Measurements from ENCODE around the gene GRID1. TPM values are rescaled to one million over a fixed set of nuclear protein-coding genes. Genes with fewer than 3 reads are reported as not detected.

Gene GRID1
- total RNA-seq, 1 donor: not detected

DNA sequence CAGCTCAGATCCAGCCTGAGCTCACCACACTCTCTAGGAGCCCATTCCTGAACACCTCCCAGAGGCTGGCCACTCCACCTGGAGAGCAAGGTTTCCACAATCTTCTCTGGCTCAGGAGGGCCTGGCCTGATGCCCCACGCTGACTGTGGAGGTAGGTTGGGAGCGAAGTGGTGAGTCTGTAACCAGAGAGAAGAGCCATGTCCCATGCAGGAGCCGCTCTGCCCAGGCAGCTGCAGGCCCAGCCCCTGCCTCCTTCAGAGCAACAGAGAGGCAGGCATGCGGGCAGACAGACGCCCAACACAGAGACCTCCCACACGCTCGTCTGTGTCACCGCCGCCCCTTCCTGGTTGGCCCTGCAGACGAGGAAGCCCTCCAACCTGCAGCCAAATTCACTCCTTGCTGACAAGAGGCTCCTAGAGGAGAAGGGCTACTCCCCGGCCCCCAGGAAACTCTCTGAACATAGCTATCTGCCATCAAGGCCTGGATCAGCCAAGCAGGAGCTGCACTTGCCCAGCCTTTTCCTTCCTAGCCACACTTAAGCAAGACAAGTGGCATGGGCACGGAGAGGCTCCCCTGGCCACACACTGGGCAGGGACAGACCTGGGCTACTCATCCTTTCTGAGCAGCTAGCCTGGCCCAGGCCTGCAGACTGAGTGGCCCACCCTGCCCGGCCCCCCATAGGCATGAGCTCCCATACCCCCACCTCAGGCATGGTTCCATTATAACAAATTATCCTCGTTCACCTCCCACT lies 101.9 kb downstream of the GRID1 start:
- H3K4me3 ChIP-seq (ENCODE audit: low read length): no peak overlapping the region

DNA sequence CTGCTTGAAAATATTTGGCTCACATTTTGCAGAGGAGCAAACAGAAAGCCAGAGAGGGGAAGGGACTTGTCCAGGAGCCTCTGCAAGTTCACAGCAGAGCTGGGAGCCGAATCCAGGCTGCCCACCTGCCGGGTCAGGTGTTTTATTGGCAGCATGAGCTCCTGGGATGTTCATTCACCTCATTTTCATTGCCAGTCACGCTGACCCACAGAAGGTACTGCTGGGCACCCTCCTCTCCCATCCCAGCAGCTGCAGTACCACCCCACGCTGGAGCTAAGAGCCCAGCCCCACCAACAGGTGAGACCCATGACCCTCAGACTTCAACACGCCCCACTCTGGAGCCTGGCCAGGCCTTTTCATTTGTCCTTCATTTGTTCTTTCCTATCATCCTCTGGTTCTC lies 102.7 kb downstream of the GRID1 start:
- Histone ChIP-seq H3K4me3 (ENCODE audit: low read length) (no peak overlapping the region), H3K27me3 (ENCODE audit: insufficient read depth, low read length) (no peaks in the 10 kb centered on the region), H3K4me1 (ENCODE audit: insufficient read depth, low read length) (no peaks in the 10 kb centered on the region), H3K9me3 (ENCODE audit: low read depth, low read length) (no peaks in the 10 kb centered on the region)

More for the DNA sequence above, 101.9 kb downstream of the GRID1 start:
- H3K4me1 ChIP-seq (ENCODE audit: insufficient read depth, low read length): no peaks in the 10 kb centered on the region
- H3K27me3 ChIP-seq (ENCODE audit: insufficient read depth, low read length): no peaks in the 10 kb centered on the region
- H3K9me3 ChIP-seq (ENCODE audit: low read depth, low read length): no peaks in the 10 kb centered on the region

DNA sequence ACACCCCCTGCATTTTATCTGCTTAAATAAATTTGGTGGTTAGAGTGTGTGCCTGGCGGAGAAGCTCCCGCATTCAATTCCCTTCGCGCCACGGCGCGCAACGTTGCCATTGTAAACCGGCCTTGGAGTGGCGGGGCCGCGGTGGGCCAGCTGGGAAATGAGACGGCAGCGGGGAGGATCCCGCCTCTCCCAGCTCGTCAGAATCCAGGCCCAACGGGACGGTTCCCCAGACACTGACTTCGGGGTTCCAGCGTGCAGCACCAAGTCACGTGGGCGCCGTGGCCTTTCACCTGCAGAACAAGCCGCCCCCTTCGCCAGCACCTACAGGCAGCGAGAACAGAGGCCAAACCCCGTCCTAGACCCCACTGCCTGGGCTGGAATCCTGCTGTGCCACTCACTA lies 103.4 kb downstream of the GRID1 start:
- Histone ChIP-seq H3K27me3 (ENCODE audit: insufficient read depth, low read length) (no peaks in the 10 kb centered on the region), H3K4me3 (ENCODE audit: low read length) (no peak overlapping the region), H3K9me3 (ENCODE audit: low read depth, low read length) (no peaks in the 10 kb centered on the region), H3K4me1 (ENCODE audit: insufficient read depth, low read length) (no peaks in the 10 kb centered on the region)

DNA sequence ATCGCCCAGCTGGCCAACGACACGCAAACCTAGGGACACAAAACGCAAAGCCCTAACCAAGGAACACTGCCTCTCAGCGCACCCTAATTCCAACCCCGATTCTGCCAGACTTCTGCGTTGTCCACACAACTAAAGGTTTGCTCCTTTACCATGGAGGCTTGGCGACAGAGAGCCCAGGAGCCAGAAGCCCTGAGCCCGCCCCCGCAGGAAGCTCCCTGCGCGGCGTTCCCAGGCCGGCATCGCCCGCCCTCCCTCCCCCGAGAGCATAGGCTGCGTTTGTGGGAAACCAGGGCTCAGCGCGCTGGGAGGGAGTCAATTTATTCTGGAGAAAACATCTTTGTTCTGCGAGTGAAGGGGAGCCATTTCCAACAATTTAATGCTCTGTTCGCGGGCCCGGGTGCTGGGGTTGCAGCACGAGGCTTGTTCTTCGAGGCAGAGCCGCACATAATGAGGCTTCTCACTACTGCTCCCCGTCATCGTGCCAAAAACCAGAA lies 103.9 kb downstream of the GRID1 start:
- Histone ChIP-seq H3K4me3 (ENCODE audit: low read length) (no peak overlapping the region), H3K4me1 (ENCODE audit: insufficient read depth, low read length) (no peaks in the 10 kb centered on the region), H3K9me3 (ENCODE audit: low read depth, low read length) (no peaks in the 10 kb centered on the region), H3K27me3 (ENCODE audit: insufficient read depth, low read length) (no peaks in the 10 kb centered on the region)

DNA sequence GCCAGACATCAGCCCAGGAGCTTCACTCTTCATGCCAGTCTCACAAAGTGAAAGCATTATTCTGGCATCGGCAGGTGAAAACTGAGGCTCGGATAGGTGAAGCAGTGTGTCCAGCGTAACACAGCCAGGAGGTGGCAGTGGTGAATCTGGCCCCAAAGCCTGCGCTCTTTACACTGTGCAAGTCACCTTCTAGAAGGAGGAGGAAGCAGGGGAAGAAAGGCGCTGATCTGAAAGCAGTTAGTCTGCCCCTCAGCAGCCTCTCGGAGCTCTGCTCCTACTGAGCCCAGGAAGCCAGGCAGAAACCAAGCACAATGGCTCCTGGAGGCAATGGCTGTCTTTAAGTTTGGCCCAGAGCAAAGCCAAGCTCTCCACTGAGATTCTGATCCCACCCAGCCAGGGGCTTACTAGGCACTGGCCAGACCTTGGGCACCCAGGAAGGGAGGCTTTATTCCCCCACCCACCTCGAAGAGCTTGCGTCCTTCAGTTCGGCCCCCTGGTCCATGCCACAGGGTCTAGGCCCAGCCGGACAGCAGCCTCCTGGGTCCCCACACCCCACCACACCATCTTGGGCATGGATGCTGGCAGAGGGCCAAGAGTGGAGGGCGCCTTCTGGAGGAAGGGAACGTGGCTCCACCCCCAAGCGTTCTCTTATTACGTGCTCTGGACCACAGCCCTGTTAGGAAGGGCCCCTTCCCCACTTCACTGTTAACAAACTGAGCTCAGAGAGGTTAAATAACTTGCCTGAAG lies 104.5 kb downstream of the GRID1 start:
- Histone ChIP-seq H3K4me1 (ENCODE audit: insufficient read depth, low read length) (no peaks in the 10 kb centered on the region), H3K27me3 (ENCODE audit: insufficient read depth, low read length) (no peaks in the 10 kb centered on the region), H3K4me3 (ENCODE audit: low read length) (no peak overlapping the region), H3K9me3 (ENCODE audit: low read depth, low read length) (no peaks in the 10 kb centered on the region)

DNA sequence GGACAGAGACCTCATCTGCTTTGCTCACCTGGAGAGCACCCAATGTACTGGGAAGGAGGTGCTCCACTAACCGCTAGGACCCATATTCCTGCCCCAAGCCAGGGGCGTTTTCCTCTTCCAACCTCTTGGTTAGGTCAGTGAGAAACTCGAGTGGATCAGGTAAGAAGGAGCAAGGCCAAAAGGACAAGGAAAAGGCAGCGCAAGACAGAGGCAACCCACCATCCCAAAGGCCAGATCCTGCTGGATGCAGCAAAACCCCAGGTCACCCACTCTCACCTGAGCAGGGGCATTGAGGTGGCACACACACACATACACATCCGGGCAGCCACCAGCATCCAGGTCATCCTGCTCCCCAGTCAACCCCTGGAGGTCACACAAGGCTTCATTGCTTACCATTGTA lies 105.1 kb downstream of the GRID1 start:
- Histone ChIP-seq H3K27me3 (ENCODE audit: insufficient read depth, low read length) (no peaks in the 10 kb centered on the region), H3K4me1 (ENCODE audit: insufficient read depth, low read length) (no peaks in the 10 kb centered on the region), H3K4me3 (ENCODE audit: low read length) (no peak overlapping the region), H3K9me3 (ENCODE audit: low read depth, low read length) (no peaks in the 10 kb centered on the region)

DNA sequence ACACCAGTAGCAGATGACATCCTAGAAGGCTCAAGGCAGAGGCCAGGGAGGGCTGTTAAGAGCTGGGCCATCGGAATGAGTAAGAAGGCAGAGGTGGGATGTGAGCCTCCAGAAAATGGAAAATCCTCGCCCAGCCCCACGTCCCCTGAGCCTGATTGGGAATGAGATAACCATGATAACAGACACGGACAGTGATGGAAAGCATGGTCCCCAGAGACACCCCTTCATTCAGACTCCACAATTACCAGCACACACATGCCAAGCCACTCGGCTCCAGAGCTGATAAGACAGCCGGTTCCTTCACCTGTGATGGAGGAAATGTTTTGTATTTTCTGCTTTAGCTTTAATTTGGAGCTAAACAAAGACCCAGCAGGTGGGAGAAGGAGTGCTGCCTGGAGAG lies 106.0 kb downstream of the GRID1 start:
- Histone ChIP-seq H3K9me3 (ENCODE audit: low read depth, low read length) (no peaks in the 10 kb centered on the region), H3K4me3 (ENCODE audit: low read length) (no peak overlapping the region), H3K4me1 (ENCODE audit: insufficient read depth, low read length) (no peaks in the 10 kb centered on the region), H3K27me3 (ENCODE audit: insufficient read depth, low read length) (no peaks in the 10 kb centered on the region)

DNA sequence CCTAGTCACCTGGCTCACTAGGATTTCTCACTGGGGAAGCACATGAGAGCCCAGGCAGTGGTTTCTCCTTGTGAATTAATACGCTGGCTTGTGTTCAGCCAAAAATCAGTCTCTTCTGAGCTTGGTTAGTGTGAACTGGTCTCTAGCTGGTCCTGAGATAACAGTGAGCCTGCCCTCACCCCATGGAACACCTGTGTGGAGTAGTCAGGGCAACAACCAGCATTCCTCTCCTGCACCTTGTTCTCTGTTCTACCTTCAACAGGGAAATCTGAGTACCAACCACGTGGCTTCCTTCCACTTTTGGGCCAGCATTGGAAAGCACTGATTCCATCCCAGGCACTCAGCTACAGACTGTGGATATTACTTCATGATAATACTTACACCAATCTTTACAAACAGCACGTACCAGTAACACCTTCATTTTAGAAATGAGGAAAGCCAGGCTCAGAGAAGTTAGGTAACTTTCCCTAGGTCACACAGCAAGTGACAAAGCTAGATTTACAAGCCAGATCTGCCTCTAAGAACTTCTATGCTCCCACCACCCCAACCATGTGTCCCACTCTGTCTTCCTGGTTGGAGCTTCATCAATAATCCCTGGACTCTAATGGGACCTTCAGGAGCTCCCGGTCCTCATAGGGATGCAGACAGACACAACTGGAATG lies 106.6 kb downstream of the GRID1 start:
- H3K4me1 ChIP-seq (ENCODE audit: insufficient read depth, low read length): no peaks in the 10 kb centered on the region
- no peak overlapping the region for H3K4me3 ChIP-seq (ENCODE audit: low read length)
- H3K9me3 ChIP-seq (ENCODE audit: low read depth, low read length): no peaks in the 10 kb centered on the region
- no peaks in the 10 kb centered on the region for H3K27me3 ChIP-seq (ENCODE audit: insufficient read depth, low read length)

DNA sequence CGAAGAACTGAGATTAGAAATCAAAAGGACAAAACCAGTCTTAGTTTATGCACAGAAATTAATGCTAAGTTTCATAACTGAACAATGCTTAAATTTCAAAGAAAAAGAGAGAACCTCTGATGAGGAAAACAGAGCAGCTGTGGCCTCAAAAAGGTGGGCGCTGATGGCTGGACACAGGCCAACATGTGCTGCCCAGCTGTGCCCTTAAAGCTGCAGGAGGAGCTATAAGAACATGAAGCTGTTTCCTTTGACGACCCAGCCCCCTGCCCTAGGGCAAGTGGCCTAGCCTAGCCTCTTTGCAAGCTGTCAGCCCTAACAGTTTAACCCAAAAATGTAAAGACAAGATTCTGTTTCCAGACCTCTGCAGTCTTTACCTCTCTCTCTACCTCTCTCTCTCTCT lies 107.7 kb downstream of the GRID1 start:
- Histone ChIP-seq H3K27me3 (ENCODE audit: insufficient read depth, low read length) (no peaks in the 10 kb centered on the region), H3K4me1 (ENCODE audit: insufficient read depth, low read length) (no peaks in the 10 kb centered on the region), H3K4me3 (ENCODE audit: low read length) (no peak overlapping the region), H3K9me3 (ENCODE audit: low read depth, low read length) (no peaks in the 10 kb centered on the region)

DNA sequence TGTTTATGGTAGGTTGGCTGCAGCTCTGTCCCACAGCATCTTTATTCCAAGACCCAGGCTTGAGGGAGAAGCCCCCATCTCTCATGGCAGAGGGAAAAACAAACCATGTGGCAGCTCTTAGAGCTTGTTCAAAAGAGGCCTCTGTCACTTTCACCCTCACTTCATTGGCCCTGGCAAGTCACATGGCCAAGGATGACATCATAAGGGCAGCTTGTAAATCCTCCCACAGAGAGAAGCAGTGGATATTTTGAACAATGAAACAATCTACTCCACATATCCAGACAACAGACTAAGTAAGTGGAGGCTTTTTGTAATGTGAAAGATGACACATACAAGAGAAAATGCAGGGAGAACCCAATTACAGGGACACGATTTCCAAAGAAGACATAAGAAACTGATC lies 108.1 kb downstream of the GRID1 start:
- Histone ChIP-seq H3K27me3 (ENCODE audit: insufficient read depth, low read length) (no peaks in the 10 kb centered on the region), H3K9me3 (ENCODE audit: low read depth, low read length) (no peaks in the 10 kb centered on the region), H3K4me3 (ENCODE audit: low read length) (no peak overlapping the region), H3K4me1 (ENCODE audit: insufficient read depth, low read length) (no peaks in the 10 kb centered on the region)

DNA sequence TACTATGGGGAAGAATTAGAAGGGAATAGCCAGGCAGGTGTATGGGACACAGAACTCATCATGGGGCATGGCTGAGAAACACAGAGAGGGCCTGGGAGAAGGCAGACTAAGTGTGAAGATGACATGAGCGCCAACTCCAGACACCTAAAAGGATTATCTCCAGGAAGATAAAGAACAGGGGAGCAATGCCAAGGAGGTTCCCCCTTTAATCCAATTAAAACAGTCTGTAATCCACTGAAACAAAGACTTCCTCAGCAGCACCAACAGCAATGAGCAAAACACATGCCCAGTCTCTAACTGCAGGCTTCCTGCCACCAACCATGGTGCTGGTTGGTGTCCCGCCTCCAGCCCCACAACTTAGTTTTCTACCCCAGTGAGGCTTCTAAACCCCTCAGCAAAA lies 108.9 kb downstream of the GRID1 start:
- Histone ChIP-seq H3K9me3 (ENCODE audit: low read depth, low read length) (no peaks in the 10 kb centered on the region), H3K4me1 (ENCODE audit: insufficient read depth, low read length) (no peaks in the 10 kb centered on the region), H3K4me3 (ENCODE audit: low read length) (no peak overlapping the region), H3K27me3 (ENCODE audit: insufficient read depth, low read length) (no peaks in the 10 kb centered on the region)

DNA sequence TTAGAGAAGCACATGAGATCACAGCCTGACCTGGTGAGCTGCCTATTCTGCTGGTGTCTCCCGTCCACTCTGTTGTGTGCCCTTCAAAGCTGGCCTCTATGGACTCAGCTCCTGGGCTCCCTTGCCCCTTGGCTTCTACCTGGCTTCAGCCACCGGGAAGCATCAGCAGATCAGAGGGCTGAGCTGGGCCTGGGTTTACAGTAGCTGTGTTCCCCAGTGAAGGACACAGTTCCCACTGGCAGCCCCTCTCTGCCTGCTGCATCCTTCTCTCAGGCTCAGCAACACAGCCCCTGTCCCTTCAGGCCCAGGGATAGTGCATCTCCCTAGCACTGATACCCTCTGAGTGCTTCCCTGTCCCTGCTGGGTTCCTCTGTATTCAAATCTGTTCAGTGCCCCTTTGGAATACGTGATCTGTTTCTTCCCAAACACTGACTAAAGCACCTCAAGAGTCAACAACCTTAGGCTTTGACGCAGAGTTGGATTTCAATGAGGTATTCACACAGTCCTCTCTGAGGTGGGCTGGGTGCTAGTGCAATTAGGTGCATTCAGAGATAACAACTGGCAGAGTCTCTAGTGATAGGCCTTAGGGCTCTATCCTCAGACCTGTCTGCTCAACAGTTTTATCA lies 109.8 kb downstream of the GRID1 start:
- H3K27me3 ChIP-seq (ENCODE audit: insufficient read depth, low read length): no peaks in the 10 kb centered on the region
- H3K4me3 ChIP-seq (ENCODE audit: low read length): no peak overlapping the region
- no peaks in the 10 kb centered on the region for H3K4me1 ChIP-seq (ENCODE audit: insufficient read depth, low read length)
- no peaks in the 10 kb centered on the region for H3K9me3 ChIP-seq (ENCODE audit: low read depth, low read length)

DNA sequence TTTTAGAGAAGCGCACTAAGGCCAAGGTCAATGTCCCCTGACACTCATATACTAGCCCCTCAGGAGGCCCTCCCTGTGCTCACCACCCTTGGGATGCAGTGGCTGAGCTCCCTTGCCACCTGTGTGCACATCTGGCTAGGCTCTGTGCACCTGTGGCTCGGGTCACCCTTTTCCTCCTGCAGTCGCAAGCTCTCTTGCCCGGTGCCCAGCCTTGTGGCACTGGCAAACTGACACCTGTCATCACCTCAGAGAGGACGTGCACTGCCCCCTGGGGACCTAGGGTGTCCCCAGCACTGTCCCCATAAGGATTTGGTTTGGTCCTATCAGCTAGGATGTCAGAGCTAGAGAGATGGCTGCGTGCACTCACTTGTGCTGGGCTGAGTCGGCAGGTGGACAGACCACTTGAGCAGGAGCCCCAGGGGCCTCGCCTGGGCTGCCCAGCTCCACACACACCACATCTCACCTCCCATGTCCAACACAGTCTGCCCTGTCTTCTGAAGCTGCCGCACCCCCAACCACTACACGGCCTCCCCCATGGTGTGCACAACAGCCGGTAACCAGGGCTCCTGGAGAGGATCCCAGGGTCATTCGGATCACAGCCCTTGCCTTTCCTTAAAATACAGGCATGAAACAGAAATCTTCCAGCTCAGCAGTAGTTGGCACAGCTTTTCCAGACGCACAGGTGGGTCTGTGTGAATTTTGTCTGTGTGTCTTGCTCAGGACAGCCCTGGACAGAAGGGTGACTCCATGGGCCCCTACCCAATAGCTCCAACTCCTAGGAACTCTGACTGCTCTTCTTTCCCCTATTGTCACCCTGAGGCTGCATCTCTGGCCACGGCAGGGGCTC lies 111.0 kb downstream of the GRID1 start:
- Histone ChIP-seq H3K9me3 (ENCODE audit: low read depth, low read length) (no peaks in the 10 kb centered on the region), H3K4me1 (ENCODE audit: insufficient read depth, low read length) (no peaks in the 10 kb centered on the region), H3K4me3 (ENCODE audit: low read length) (no peak overlapping the region), H3K27me3 (ENCODE audit: insufficient read depth, low read length) (no peaks in the 10 kb centered on the region)

DNA sequence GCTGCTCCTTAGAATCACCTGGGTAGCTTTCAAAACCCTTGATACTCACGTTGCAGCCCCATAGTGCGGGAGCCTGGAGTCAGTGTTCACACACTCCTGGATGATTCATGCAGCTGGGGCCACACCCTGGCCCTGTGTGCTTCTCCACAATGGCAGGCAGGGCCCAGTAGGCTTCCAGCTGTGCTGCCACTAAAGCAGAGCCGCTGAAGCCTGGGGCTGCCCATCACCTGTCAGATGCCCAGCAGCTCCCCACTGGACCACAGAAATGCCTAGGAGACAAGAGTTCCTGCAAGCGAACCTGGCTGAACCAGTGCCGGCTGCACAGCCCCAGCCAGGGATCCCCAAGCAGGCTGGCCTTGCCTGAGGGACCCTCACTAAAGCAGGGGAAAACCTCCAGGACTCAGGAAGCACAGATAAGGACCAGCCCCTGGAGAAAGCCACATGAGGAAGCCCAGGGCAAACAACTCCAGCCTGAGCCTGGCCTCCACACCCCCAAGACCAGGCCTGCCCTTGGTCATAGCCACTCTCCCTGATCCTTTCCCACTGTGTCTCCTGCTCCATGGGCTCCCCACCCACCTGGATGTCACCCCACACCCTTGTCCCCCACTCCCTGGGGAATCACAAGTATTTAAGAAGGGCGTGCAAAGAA lies 111.9 kb downstream of the GRID1 start:
- H3K4me3 ChIP-seq (ENCODE audit: low read length): no peak overlapping the region
- no peaks in the 10 kb centered on the region for H3K4me1 ChIP-seq (ENCODE audit: insufficient read depth, low read length)
- no peaks in the 10 kb centered on the region for H3K27me3 ChIP-seq (ENCODE audit: insufficient read depth, low read length)
- H3K9me3 ChIP-seq (ENCODE audit: low read depth, low read length): no peaks in the 10 kb centered on the region
